Brain microvascular endothelial cell (primary cell): ENCODE results near the gene MACROD2.
"Not testable (repeated sequence)": the region's sequence is repeated elsewhere in the genome, so short reads cannot be mapped to it uniquely, and the experiment has no call there.

Experiments used
- DNase-seq: peaks from one replicate; pipeline ENCODE4 v3.0.0-alpha.2; 2020
- H3K27ac ChIP-seq: fragments of 250-450 bp; sonication (Bioruptor Pico); 2 replicates; pipeline ENCODE4 v1.5.1; 2020; ENCODE audit warnings: mild to moderate bottlenecking, moderate library complexity
- H3K27me3 ChIP-seq: fragments of 250-450 bp; sonication (Bioruptor Pico); replicated peaks from 2 replicates; pipeline ENCODE4 v1.5.1; 2020; ENCODE audit warnings: mild to moderate bottlenecking
- H3K36me3 ChIP-seq: fragments of 250-450 bp; sonication (Bioruptor Pico); replicated peaks from 2 replicates; pipeline ENCODE4 v1.5.1; 2020; ENCODE audit warnings: mild to moderate bottlenecking
- H3K4me3 ChIP-seq: 2 replicates; pipeline ENCODE4 v1.5.1; 2011; ENCODE audit warnings: low read depth, mild to moderate bottlenecking, control low read depth, low read length, moderate library complexity
- CTCF ChIP-seq: IDR thresholded peaks from 2 replicates; pipeline ENCODE4 v1.5.1; 2011; ENCODE audit warnings: low read depth, mild to moderate bottlenecking, moderate library complexity, low read length, control low read depth, inconsistent platforms; ENCODE audit errors: missing control alignments
- in situ Hi-C: cut with HindIII; loops from 2 replicates; pipeline ENCODE4 v1.10.0; 2017; ENCODE audit warnings: low sequenced_read_pairs, low pct_ligation_motif_present

The MACROD2 gene

DNA sequence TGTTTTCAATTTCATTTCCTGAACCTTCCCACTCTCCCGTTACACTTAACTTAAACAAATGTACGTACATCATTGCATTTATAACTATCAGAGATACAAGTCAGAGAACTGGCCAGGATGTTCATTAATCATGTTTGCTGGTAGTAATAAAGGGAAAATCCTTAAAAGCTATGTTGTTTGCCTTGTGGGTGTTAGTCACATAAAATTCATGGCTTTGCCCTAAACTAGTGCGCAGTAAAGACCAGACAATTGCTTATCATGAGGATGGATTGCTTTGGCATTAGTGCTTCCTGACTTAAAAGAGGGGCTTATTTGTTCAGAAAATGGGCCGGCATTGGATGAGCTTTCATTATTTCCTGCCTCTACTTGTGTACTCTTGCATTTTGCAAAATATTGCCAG, 1379.4 kb downstream of the MACROD2 start:
- Histone ChIP-seq H3K27me3 (no peaks in the 10 kb centered on the region), H3K27ac (no peak overlapping the region), H3K4me3 (no peak overlapping the region), H3K36me3 (no peaks in the 10 kb centered on the region)
- in situ Hi-C loops: no loop called here
- no peak for DNase-seq
- no peak for TF ChIP-seq CTCF

- in situ Hi-C loops: no loop called here
- no peak overlapping the region for H3K27ac ChIP-seq
- no peaks in the 10 kb centered on the region for H3K27me3 ChIP-seq
- DNase-seq: no peak
- TF ChIP-seq CTCF: no peak
- no peak overlapping the region for H3K4me3 ChIP-seq
- no peaks in the 10 kb centered on the region for H3K36me3 ChIP-seq
These were observed 1380.5 kb downstream of the MACROD2 start for GRCh38 chr20:15375836-15376235.

- H3K27ac ChIP-seq, in situ Hi-C loops, H3K36me3 ChIP-seq, H3K4me3 ChIP-seq, H3K27me3 ChIP-seq: not testable (repeated sequence)
- DNase-seq: peak; percentile 22
These were observed 1382.3 kb downstream of the MACROD2 start for GRCh38 chr20:15377603-15378002.

DNA sequence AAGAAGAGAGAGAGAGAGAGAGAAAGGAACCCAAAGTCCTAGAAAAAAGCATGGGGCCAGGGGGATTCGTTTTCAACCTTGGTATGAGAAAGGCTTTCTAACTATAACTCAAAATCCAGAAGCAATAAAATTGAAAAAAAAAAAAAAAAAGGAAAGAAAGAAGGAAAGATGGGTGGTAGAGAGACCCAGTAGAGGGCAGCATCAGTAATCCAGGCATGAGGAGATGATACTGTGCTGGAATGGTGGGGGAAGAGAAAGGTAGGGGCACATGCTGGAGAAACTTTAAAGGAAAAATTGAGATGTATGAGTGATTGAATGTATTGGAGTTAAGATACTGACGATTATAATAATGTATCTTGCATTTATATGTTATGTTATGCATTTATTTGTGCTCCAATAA, 1382.8 kb downstream of the MACROD2 start:
- Histone ChIP-seq H3K27ac (no peak overlapping the region), H3K4me3 (no peak overlapping the region), H3K27me3 (no peaks in the 10 kb centered on the region), H3K36me3 (no peaks in the 10 kb centered on the region)
- DNase-seq: no peak
- peak; percentile 49 for TF ChIP-seq CTCF
- in situ Hi-C loops: no loop called here

- DNase-seq: no peak
- H3K27ac ChIP-seq: no peak overlapping the region
- TF ChIP-seq CTCF: no peak
- H3K36me3 ChIP-seq: no peaks in the 10 kb centered on the region
- H3K4me3 ChIP-seq: no peak overlapping the region
- in situ Hi-C loops: no loop called here
- no peaks in the 10 kb centered on the region for H3K27me3 ChIP-seq
These were observed 1384.5 kb downstream of the MACROD2 start for GRCh38 chr20:15379681-15380296.

GRCh38 chr20:15380770-15381169, 1385.5 kb downstream of the MACROD2 start:
- no peak overlapping the region for H3K4me3 ChIP-seq
- no peak for TF ChIP-seq CTCF
- in situ Hi-C loops: no loop called here

More at GRCh38 chr20:15380770-15381169, 1385.5 kb downstream of the MACROD2 start:
- no peak for DNase-seq
- Histone ChIP-seq H3K36me3 (no peaks in the 10 kb centered on the region), H3K27ac (no peak overlapping the region), H3K27me3 (no peaks in the 10 kb centered on the region)
